H9 (cell line): ENCODE data around the gene ABL2. TPM values are rescaled to one million over a fixed set of nuclear protein-coding genes. Genes with fewer than 3 reads are reported as not detected.

Source experiments
- DNase-seq: peaks from one replicate; pipeline ENCODE4 v3.0.0-alpha.2; 2017
- H2AFZ ChIP-seq: one replicate; pipeline ENCODE4 v1.6.1; 2013; ENCODE audit warnings: mild to moderate bottlenecking, low read length, control low read depth, moderate library complexity
- H2AK5ac ChIP-seq: 2 replicates; pipeline ENCODE4 v1.6.1; 2013; ENCODE audit warnings: low read length, control low read depth, mixed read lengths; ENCODE audit not compliant: insufficient read length
- H2BK120ac ChIP-seq: one replicate; pipeline ENCODE4 v1.6.1; 2013; ENCODE audit warnings: low read depth, mild to moderate bottlenecking, low read length, control low read depth, inconsistent platforms; ENCODE audit not compliant: poor library complexity, severe bottlenecking
- H2BK12ac ChIP-seq: 2 replicates; pipeline ENCODE4 v1.6.1; 2013; ENCODE audit warnings: low read length, control low read depth, mixed read lengths, low read depth; ENCODE audit not compliant: insufficient read length
- H2BK15ac ChIP-seq: 2 replicates; pipeline ENCODE4 v1.6.1; 2013; ENCODE audit warnings: low read depth, low read length, control low read depth
- H2BK20ac ChIP-seq: one replicate; pipeline ENCODE4 v1.6.1; 2013; ENCODE audit warnings: low read depth, mild to moderate bottlenecking, low read length, control low read depth, inconsistent platforms; ENCODE audit not compliant: poor library complexity, severe bottlenecking
- H2BK5ac ChIP-seq: 2 replicates; pipeline ENCODE4 v1.6.1; 2013; ENCODE audit warnings: low read length, control low read depth, mixed read lengths; ENCODE audit not compliant: insufficient read length
- H3K14ac ChIP-seq: 2 replicates; pipeline ENCODE4 v1.6.1; 2013; ENCODE audit warnings: low read length, control low read depth; ENCODE audit not compliant: insufficient read depth
- H3K18ac ChIP-seq: 2 replicates; pipeline ENCODE4 v1.6.1; 2013; ENCODE audit warnings: low read depth, mild to moderate bottlenecking, mixed read lengths, low read length, control low read depth; ENCODE audit not compliant: insufficient read length
- H3K23ac ChIP-seq: 2 replicates; pipeline ENCODE4 v1.6.1; 2013; ENCODE audit warnings: low read length, control low read depth, mixed read lengths, low read depth; ENCODE audit not compliant: insufficient read length
- H3K23me2 ChIP-seq: 2 replicates; pipeline ENCODE4 v1.6.1; 2013; ENCODE audit warnings: low read depth, mild to moderate bottlenecking, mixed read lengths, low read length, control low read depth; ENCODE audit not compliant: insufficient read length, poor library complexity, severe bottlenecking
- H3K27ac ChIP-seq: 2 replicates; pipeline ENCODE4 v1.5.1; 2013; ENCODE audit warnings: low read length, control low read depth, mixed read lengths, low read depth; ENCODE audit not compliant: insufficient read length
- H3K27me3 ChIP-seq: 2 replicates; pipeline ENCODE4 v1.6.1; 2013; ENCODE audit warnings: low read length, control low read depth, inconsistent platforms; ENCODE audit not compliant: insufficient read depth
- H3K4ac ChIP-seq: 2 replicates; pipeline ENCODE4 v1.6.1; 2013; ENCODE audit warnings: low read depth, mild to moderate bottlenecking, control low read depth, inconsistent platforms, low read length, moderate library complexity
- H3K4me1 ChIP-seq: 2 replicates; pipeline ENCODE4 v1.6.1; 2013; ENCODE audit warnings: low read length, control low read depth, inconsistent platforms; ENCODE audit not compliant: insufficient read depth
- H3K4me2 ChIP-seq: 2 replicates; pipeline ENCODE4 v1.6.1; 2013; ENCODE audit warnings: low read length, control low read depth, mixed read lengths; ENCODE audit not compliant: insufficient read length, insufficient read depth
- H3K56ac ChIP-seq: 2 replicates; pipeline ENCODE4 v1.6.1; 2013; ENCODE audit warnings: low read depth, mild to moderate bottlenecking, mixed read lengths, low read length, control low read depth; ENCODE audit not compliant: insufficient read length
- H3K79me1 ChIP-seq: 2 replicates; pipeline ENCODE4 v1.6.1; 2013; ENCODE audit warnings: low read depth, mild to moderate bottlenecking, moderate library complexity, low read length, control low read depth, inconsistent platforms; ENCODE audit not compliant: insufficient read depth, poor library complexity, severe bottlenecking
- H3K79me2 ChIP-seq: 2 replicates; pipeline ENCODE4 v1.6.1; 2013; ENCODE audit warnings: low read length, control low read depth, inconsistent platforms; ENCODE audit not compliant: insufficient read depth
- H3K9ac ChIP-seq: 2 replicates; pipeline ENCODE4 v1.6.1; 2013; ENCODE audit warnings: low read length, control low read depth, mixed read lengths; ENCODE audit not compliant: insufficient read length; ENCODE audit errors: extremely low read depth
- H3K9me3 ChIP-seq: one replicate; pipeline ENCODE4 v1.6.1; 2013; ENCODE audit warnings: low read depth, low read length, inconsistent platforms; ENCODE audit not compliant: control insufficient read depth
- H3T11ph ChIP-seq: one replicate; pipeline ENCODE4 v1.6.1; 2013; ENCODE audit warnings: mild to moderate bottlenecking, low read length, control low read depth, inconsistent platforms
- H4K20me1 ChIP-seq: one replicate; pipeline ENCODE4 v1.6.1; 2013; ENCODE audit not compliant: control insufficient read depth, insufficient read length, insufficient read depth
- H4K5ac ChIP-seq: 2 replicates; pipeline ENCODE4 v1.6.1; 2013; ENCODE audit warnings: low read depth, mild to moderate bottlenecking, mixed read lengths, low read length, control low read depth; ENCODE audit not compliant: insufficient read length
- H4K8ac ChIP-seq: replicated peaks from 2 replicates; pipeline ENCODE4 v1.6.1; 2013; ENCODE audit warnings: low read length, control low read depth, mixed read lengths, low read depth; ENCODE audit not compliant: insufficient read length
- H4K91ac ChIP-seq: 2 replicates; pipeline ENCODE4 v1.6.1; 2013; ENCODE audit warnings: low read depth, mild to moderate bottlenecking, moderate library complexity, mixed read lengths, low read length, control low read depth; ENCODE audit not compliant: insufficient read length
- H3K27ac Mint-ChIP-seq, 3 experiments: 2 replicates in 2 of 3; 3 replicates in 1 of 3; pipeline ENCODE4 v1.8.0; 2020 to 2021; ENCODE audit warnings: mixed read lengths in 3 of 3, mild to moderate bottlenecking in 1 of 3, moderate library complexity in 1 of 3
- H3K27me3 Mint-ChIP-seq: 2 replicates; pipeline ENCODE4 v1.8.0; 2021; ENCODE audit warnings: low read depth, mild to moderate bottlenecking, moderate library complexity, mixed read lengths
- H3K36me3 Mint-ChIP-seq, 3 experiments: 2 replicates in 2 of 3; 3 replicates in 1 of 3; pipeline ENCODE4 v1.8.0; 2020 to 2021; ENCODE audit warnings: low read depth in 3 of 3, mixed read lengths in 3 of 3; ENCODE audit not compliant: insufficient read depth in 1 of 3
- H3K4me1 Mint-ChIP-seq, 2 experiments: 2 replicates each; pipeline ENCODE4 v1.8.0; 2020; ENCODE audit warnings: mixed read lengths in 2 of 2
- H3K4me3 Mint-ChIP-seq, 2 experiments: 2 replicates in 1 of 2; 3 replicates in 1 of 2; pipeline ENCODE4 v1.8.0; 2020 to 2021; ENCODE audit warnings: mild to moderate bottlenecking in 2 of 2, mixed read lengths in 2 of 2, moderate library complexity in 1 of 2
- H3K9me3 Mint-ChIP-seq, 2 experiments: 2 replicates in 1 of 2; 3 replicates in 1 of 2; pipeline ENCODE4 v1.8.0; 2020; ENCODE audit warnings: mild to moderate bottlenecking in 2 of 2, mixed read lengths in 2 of 2, moderate library complexity in 1 of 2
- CTCF ChIP-seq: fragments of 200-600 bp; sonication (generic); conservative IDR thresholded peaks from 3 replicates; pipeline ENCODE4 v1.8.0; 2021; ENCODE audit warnings: antibody characterized with exemption, mild to moderate bottlenecking
- WGBS: extraction: QIAGEN DNeasy Blood & Tissue Kit; methylation state at CpG from one replicate; pipeline ENCODE4 v1.1.7; 2013; ENCODE audit warnings: missing lambda C conversion rate, low lambda C conversion rate, mixed read lengths; ENCODE audit not compliant: insufficient read length; ENCODE audit errors: extremely low coverage; 5-methylcytosine and 5-hydroxymethylcytosine counted together
- total RNA-seq: library from RNA; stranded (reverse); gene quantifications from 2 replicates; pipeline ENCODE4 v1.2.1, GENCODE V29; 2021

The ABL2 gene
- total RNA-seq, 1 experiment from 2014 or later = 21.2 TPM

GRCh38 chr1:179178183-179178582 is 51.3 kb downstream of the ABL2 start:
- Histone ChIP-seq H3K79me1 (peaks cover 3% of the 10 kb centered on the region), H4K5ac (no peak overlapping the region), H2BK120ac (no peak overlapping the region), H2BK20ac (no peak overlapping the region), H3K18ac (no peak overlapping the region), H3K4ac (no peak overlapping the region), H3K56ac (no peak overlapping the region), H3K23me2 (no peaks in the 10 kb centered on the region), H4K8ac (no peak overlapping the region), H2AK5ac (no peak overlapping the region), H3K79me2 (peaks cover 2% of the 10 kb centered on the region; the same call in 1 of the 2 replicates), H2AFZ (no peak overlapping the region), H2BK15ac (no peak overlapping the region), H2BK12ac (no peak overlapping the region), H3K4me2 (no peak overlapping the region), H3K14ac (no peak overlapping the region), H2BK5ac (no peak overlapping the region), H3K23ac (no peak overlapping the region), H4K91ac (no peak overlapping the region), H3K27ac (no peak overlapping the region), H3T11ph (no peak overlapping the region), H3K4me1 (no peaks in the 10 kb centered on the region), H3K9ac (no peak overlapping the region), H3K27me3 (no peaks in the 10 kb centered on the region), H3K9me3 (no peaks in the 10 kb centered on the region), H4K20me1 (no peaks in the 10 kb centered on the region)
- no peaks in the 10 kb centered on the region for H3K36me3 Mint-ChIP-seq
- WGBS = no CpG with 5 or more reads among the region's 4 CpGs
- no peak for DNase-seq
- no peaks in the 10 kb centered on the region for H3K27me3 Mint-ChIP-seq
- TF ChIP-seq CTCF = no peak
- no peaks in the 10 kb centered on the region for H3K9me3 Mint-ChIP-seq
- no peak overlapping the region for H3K27ac Mint-ChIP-seq
- H3K4me1 Mint-ChIP-seq = peaks cover 7 to 10% of the 10 kb centered on the region in 2 experiments
- no peak overlapping the region for H3K4me3 Mint-ChIP-seq
